Mesodermal cell (in vitro differentiated cells): ENCODE results near the gene ITGB1BP1.

Experiments used
- H3K27ac ChIP-seq: 2 replicates; pipeline ENCODE4 v1.7.0; 2013; ENCODE audit warnings: mild to moderate bottlenecking, low read depth, low read length, moderate library complexity; ENCODE audit not compliant: severe bottlenecking
- H3K36me3 ChIP-seq: 2 replicates; pipeline ENCODE4 v1.7.1; 2013; ENCODE audit warnings: mild to moderate bottlenecking, low read length, moderate library complexity; ENCODE audit not compliant: control insufficient read depth, insufficient read depth
- H3K4me1 ChIP-seq: one replicate; pipeline ENCODE4 v1.7.1; 2013; ENCODE audit warnings: mild to moderate bottlenecking, low read length; ENCODE audit not compliant: insufficient read depth, control insufficient read depth, poor library complexity, severe bottlenecking
- H3K4me3 ChIP-seq: 2 replicates; pipeline ENCODE4 v1.7.0; 2013; ENCODE audit warnings: low read length, control low read depth, mild to moderate bottlenecking; ENCODE audit not compliant: insufficient read depth, poor library complexity, severe bottlenecking; ENCODE audit errors: extremely low read depth
- H3K9me3 ChIP-seq: 2 replicates; pipeline ENCODE4 v1.7.1; 2013; ENCODE audit warnings: mild to moderate bottlenecking, low read length, moderate library complexity; ENCODE audit not compliant: control insufficient read depth
- WGBS, 2 experiments: methylation state at CpG; one replicate each; pipeline ENCODE4 v1.1.5; 2013; ENCODE audit warnings: missing lambda C conversion rate in 2 of 2; ENCODE audit not compliant: insufficient coverage in 2 of 2; 5-methylcytosine and 5-hydroxymethylcytosine counted together

ITGB1BP1 gene

DNA sequence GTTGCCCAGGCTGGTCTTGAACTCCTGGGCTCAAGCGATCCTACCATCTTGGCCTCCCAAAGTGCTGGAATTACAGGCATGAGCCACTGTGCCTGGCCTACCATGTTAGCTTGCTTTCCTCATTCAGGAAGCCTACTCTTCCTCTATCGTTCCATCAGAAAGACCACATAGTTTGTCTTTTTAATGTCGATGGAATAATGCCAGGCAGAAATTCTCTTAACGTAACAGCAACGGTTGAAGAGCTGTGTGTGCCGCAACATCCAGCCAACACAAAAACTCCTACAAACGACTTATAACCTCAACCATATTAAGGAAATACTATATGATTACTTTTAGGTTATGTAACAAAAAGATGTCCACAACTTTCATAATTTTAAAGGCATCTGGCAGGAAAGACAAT, 10.5 kb downstream of the ITGB1BP1 start:
- Histone ChIP-seq H3K9me3 (no peaks in the 10 kb centered on the region), H3K4me1 (peaks cover 3% of the 10 kb centered on the region), H3K36me3 (peaks cover 66% of the 10 kb centered on the region), H3K4me3 (no peak overlapping the region), H3K27ac (no peak overlapping the region)
- WGBS, 2 experiments: 95 to 97% methylated on average over 3 to 4 of the region's 7 CpGs

DNA sequence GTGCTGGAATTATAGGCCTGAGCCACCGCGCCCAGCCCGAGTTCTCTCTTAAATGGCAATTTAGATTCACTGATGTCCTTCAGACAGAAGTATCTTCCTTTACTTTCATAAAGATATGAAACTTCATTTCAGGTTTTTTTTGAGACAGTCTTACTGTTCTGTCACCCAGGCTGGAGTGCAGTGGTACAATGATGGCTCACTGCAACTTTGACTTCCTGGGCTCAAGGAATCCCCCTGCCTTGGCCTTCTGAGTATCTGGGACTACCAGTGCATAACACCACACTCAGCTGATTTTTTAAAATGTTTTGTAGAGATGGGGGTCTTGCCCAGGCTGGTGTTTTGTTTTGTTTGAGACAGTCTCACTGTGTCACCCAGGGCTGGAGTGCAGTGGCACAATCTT, 13.2 kb downstream of the ITGB1BP1 start:
- 100% methylated on average over 3 of the region's 3 CpGs for WGBS, 2 experiments
- Histone ChIP-seq H3K27ac (no peak overlapping the region), H3K4me3 (no peak overlapping the region), H3K4me1 (no peaks in the 10 kb centered on the region), H3K36me3 (peaks cover 66% of the 10 kb centered on the region), H3K9me3 (no peaks in the 10 kb centered on the region)

DNA sequence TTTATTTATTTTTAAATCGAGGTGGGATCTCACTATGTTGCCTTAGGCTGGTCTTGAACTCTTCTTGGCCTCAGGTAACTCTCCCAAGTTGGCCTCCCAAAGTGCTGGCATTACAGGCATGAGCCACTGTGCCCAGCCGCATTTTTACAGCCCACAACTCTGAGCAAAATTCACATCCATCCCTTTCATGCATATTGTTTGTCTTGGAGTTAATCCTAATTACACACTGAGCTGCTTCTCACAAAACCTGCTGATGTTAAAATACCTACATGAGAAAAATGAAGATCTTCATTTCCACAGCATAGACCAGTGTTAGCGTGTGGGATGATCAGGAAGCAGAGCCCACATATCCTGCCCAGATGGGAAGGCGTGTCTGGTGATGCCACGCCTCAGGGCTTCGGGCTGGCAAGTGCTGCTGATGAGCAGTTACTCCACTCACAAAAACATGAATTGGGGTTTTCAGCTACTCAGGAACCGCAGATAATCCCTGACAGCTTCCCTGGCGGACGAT, 14.6 kb downstream of the ITGB1BP1 start:
- 91 to 99% methylated on average over 7 to 8 of the region's 9 CpGs for WGBS, 2 experiments
- H3K36me3 ChIP-seq: peaks cover 68% of the 10 kb centered on the region

DNA sequence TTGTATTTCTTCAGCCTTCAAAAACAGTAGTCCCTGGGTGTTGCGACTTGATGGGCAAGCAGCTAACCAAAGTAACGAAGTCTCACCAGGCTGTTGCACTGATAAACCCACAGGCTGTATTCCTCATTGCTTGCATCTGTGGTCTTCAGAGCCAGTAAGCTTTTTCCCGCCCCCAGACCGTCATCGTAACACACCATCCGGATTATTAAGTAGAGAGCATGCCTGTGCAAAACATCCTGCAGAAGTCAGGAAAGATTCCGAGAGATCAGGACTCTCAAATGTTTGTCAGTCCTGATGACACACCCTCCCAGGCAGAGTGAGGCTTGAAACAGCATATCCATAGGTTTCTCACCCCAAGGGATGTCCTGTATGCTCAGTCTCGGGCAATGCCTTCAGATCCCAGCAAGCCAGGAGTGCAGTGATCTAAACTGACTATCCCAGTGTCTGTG, 15.9 kb downstream of the ITGB1BP1 start:
- no peaks in the 10 kb centered on the region for H3K4me1 ChIP-seq
- H3K9me3 ChIP-seq: no peaks in the 10 kb centered on the region
- WGBS, 2 experiments: 96 to 97% methylated on average over 7 to 8 of the region's 8 CpGs
- H3K4me3 ChIP-seq: no peak overlapping the region
- H3K36me3 ChIP-seq: peaks cover 71% of the 10 kb centered on the region
- H3K27ac ChIP-seq: no peak overlapping the region

More for the DNA sequence above, 14.6 kb downstream of the ITGB1BP1 start:
- Histone ChIP-seq H3K4me3 (no peak overlapping the region), H3K9me3 (no peaks in the 10 kb centered on the region), H3K4me1 (no peaks in the 10 kb centered on the region), H3K27ac (no peak overlapping the region)

DNA sequence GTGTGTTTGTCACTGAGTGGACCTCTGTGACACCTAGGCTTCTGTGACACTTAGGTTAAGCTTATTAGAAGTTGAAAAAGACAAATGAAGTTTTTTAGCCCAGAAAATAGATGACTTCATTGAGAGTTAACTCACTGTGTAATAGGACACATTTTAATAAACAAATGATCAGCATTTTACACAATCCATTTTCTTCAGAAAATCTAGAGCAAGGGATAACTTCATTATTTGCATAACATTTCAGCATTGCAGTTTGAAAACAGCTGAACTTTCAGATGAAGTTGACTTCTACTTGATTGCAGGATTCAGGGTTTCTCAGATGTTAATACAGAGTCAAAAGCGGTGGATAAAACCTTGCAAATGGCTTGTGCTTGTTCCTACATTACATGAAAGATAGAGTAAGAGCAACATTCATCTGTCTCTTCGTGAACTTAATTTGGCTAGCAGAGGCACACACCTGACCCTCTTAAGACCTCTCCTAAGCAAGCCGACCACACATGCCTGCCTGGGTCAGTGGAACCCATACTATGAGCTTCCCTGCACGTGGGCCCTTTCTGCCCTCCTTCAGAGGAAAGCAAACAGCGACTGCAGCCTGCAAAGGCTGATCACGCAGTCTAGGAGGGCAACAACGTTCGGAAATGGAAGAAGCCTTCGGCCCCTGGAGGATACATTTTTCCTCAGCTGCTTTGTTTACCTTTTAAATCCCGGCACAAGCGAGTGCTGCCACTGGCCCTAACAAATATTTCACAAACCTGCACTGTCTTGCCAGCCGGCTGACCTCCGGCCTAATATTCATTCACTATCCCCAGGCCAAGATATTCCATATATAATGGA, 16.6 kb downstream of the ITGB1BP1 start:
- Histone ChIP-seq H3K4me1 (no peaks in the 10 kb centered on the region), H3K9me3 (no peaks in the 10 kb centered on the region), H3K27ac (peak overlapping the region; percentile 23), H3K4me3 (no peak overlapping the region), H3K36me3 (peaks cover 72% of the 10 kb centered on the region)
- WGBS, 2 experiments: 87% methylated on average over 10 to 13 of the region's 13 CpGs

DNA sequence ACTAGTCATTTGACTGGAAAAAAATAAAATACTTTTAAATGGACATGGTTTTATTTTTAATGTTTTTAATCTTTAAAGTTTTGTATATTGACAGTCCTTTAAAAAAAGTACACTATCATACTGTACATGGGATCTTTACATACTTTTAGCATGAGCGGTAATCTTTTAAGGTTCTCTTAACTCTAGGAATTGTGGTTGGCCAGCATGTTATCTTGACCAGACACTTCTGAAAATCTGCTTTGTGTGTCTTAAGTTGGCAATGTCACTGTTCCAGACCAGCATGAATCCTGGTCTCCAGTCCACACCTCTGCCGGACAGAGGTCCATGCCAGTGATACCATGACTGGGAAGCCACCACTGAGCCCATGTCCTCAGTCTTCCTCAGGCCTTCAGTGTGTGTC, 17.7 kb downstream of the ITGB1BP1 start:
- Histone ChIP-seq H3K9me3 (no peaks in the 10 kb centered on the region), H3K36me3 (peaks cover 73% of the 10 kb centered on the region), H3K27ac (no peak overlapping the region), H3K4me3 (no peak overlapping the region), H3K4me1 (no peaks in the 10 kb centered on the region)
- WGBS, 2 experiments: 96 to 100% methylated on average over 2 of the region's 2 CpGs

DNA sequence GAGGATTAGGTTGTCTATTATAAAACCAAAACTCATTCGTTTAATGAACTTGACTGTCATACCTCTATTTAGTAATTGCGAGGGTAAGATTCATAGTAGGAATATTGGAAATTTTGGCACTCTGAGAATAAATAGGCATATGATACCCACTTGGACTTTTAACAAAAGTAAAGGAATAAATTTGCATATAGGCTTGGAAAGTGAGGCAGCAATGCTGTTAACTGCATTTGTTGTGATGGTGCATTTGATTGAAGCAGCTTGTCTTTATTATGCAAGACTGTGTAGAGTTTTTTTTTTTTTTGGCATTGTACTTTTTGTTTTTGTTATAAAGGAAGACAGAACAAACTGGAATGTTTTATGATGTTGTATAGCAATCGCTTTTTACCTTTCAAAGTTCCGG, 18.9 kb downstream of the ITGB1BP1 start:
- Histone ChIP-seq H3K4me1 (no peaks in the 10 kb centered on the region), H3K27ac (no peak overlapping the region), H3K4me3 (no peak overlapping the region), H3K36me3 (peaks cover 70% of the 10 kb centered on the region), H3K9me3 (no peaks in the 10 kb centered on the region)
- no CpG with 5 or more reads among the region's 4 CpGs for WGBS, 2 experiments

DNA sequence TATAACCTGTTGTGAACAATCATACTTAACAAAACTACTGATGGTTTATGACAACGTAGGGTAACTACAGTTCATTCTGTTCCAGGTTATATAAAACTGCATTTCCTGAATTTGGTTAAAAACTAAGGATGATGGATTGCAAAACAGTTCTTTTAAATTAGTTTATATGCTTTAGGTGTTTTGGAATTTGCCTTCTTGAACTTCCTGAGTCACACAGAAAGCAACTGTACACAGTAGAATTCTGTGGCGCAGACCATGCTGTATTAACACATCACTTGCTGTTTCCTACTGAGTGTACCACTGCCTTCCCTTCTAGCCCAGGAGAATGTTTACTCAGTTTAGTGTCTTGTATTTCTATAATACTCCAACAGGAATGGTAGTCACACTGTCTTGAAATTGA, 19.4 kb downstream of the ITGB1BP1 start:
- H3K4me1 ChIP-seq: no peaks in the 10 kb centered on the region
- H3K4me3 ChIP-seq: no peak overlapping the region
- H3K36me3 ChIP-seq: peaks cover 67% of the 10 kb centered on the region
- 83% methylated on average over 1 of the region's 2 CpGs for WGBS, 2 experiments
- no peaks in the 10 kb centered on the region for H3K9me3 ChIP-seq
- H3K27ac ChIP-seq: no peak overlapping the region

DNA sequence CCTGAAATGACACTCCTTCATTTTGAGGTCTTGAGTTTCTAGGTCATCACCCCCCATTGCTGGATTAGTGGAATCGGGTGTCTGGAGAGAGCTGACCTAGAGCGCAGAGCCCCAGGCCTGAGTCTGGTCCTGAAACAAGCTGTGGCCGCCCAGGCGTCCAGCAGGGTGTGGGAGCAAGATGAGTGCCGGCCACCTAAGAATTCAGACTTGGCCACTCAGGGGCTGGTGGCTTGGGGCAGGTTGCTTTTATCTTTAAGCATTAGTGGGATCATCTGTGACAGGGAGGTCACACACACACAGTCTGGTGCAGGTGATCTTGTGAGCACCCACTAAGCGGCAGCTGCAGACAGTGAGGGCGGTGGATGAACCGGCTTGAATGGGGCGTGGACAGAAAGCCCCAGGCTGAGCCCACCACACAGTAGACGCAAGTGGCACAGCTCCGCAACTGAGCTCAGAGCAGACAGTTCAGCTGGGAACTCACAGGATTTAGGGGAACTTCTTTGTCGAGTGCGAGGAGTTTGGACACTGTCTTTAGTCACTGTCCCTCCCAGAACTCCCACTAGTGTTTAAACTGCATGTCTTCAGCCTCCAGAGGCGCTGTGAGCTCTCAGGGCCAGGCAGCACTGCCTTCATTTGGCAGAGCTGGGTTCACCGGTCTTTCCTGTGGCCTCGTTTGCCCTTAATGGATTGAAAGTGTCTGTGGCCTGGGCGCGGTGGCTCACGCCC, 21.5 kb downstream of the ITGB1BP1 start:
- Histone ChIP-seq H3K27ac (no peak overlapping the region), H3K9me3 (no peaks in the 10 kb centered on the region), H3K4me3 (no peak overlapping the region), H3K4me1 (no peaks in the 10 kb centered on the region), H3K36me3 (peaks cover 69% of the 10 kb centered on the region)
- WGBS, 2 experiments: 91 to 92% methylated on average over 17 to 19 of the region's 19 CpGs

DNA sequence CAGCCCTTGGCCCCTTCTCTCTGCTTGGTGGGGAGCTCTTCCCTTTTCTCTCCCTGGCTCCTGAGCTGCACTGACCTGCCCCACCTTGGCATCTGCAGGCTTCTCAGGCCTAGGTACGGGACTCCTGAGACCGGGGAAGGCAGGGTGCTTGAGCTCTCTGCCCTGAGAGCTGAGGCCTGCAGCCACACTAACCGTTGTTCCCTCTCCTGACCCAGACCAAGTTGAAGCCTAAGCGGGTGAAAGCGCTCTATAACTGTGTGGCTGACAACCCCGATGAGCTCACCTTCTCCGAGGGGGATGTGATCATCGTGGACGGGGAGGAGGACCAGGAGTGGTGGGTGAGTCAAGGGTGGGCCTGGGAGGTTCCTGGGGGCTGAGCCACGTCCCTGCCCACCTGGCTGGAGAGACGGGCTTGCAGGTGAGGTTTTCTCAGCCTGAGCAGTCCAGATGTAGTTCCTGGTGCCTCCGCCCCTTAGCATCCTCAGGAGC, 22.2 kb downstream of the ITGB1BP1 start:
- Histone ChIP-seq H3K4me1 (no peaks in the 10 kb centered on the region), H3K9me3 (no peaks in the 10 kb centered on the region), H3K4me3 (no peak overlapping the region), H3K27ac (no peak overlapping the region), H3K36me3 (peaks cover 74% of the 10 kb centered on the region)
- WGBS, 2 experiments: 87 to 96% methylated on average over 5 to 11 of the region's 12 CpGs
